Measurements from ENCODE around the gene PLA2G1B.
A peak's percentile ranks its signal among the peaks of the same experiment; 100 is the strongest.

Gene PLA2G1B

DNA sequence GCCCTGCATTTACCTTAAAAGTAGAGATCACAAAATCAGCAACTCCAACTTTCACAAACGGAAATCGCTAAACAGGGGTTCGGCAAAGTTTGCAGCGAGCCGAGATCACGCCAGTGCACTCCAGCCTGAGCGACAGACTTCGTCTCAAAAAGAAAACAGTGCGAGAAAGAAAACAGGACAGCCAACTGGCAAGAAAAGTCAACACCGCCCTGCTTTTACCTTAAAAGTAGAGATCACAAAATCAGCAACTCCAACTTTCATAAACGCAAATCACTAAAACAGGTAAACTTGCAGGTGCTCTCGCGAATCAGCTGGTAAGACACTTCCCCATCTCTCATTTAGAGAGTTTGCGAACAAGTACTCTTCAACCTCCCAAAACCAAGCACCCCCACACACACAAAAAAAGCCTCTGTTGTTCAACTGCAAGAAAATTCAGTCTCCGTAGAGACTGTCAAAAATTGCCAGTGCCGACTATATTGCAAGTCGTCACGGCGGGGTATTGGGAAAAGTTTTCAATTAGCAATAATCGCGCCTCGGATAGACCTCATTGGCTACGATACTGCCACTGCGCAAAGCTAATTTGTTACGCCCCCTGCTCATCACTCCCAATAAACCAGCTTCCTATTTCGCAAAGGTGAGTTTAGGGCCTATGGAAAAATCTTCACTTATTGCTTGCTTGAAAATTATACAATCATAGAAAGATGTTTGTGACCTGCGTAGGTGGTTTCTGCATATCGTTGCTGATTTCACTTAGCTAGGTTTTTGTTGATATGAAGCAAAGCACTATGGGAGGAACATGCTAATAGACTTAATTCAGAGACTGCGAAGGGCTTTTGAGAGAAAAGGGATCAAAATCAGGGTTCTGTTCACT lies 34.7 kb downstream of the PLA2G1B start, which contains the start of gene RNU4-1:
Gene RNU4-1 (minus strand): TSS at position 577 of the 871 bp plus-strand sequence.
- H3K27me3 Mint-ChIP-seq (ENCODE audit: low read depth, poor library complexity) = peaks cover 26% of the 10 kb centered on the region
- no peaks in the 10 kb centered on the region for H3K9me3 Mint-ChIP-seq
- H3K4me1 Mint-ChIP-seq = peaks cover 6% of the 10 kb centered on the region
- peak within 1 kb of the TSS; percentile 64 for H3K27ac Mint-ChIP-seq
- TF ChIP-seq, protein P1, sequence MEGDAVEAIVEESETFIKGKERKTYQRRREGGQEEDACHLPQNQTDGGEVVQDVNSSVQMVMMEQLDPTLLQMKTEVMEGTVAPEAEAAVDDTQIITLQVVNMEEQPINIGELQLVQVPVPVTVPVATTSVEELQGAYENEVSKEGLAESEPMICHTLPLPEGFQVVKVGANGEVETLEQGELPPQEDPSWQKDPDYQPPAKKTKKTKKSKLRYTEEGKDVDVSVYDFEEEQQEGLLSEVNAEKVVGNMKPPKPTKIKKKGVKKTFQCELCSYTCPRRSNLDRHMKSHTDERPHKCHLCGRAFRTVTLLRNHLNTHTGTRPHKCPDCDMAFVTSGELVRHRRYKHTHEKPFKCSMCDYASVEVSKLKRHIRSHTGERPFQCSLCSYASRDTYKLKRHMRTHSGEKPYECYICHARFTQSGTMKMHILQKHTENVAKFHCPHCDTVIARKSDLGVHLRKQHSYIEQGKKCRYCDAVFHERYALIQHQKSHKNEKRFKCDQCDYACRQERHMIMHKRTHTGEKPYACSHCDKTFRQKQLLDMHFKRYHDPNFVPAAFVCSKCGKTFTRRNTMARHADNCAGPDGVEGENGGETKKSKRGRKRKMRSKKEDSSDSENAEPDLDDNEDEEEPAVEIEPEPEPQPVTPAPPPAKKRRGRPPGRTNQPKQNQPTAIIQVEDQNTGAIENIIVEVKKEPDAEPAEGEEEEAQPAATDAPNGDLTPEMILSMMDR (IDR thresholded peaks at IDR 0.05) = no peak
- peak; percentile 69 for DNase-seq
- H3K4me3 Mint-ChIP-seq = no peak within 1 kb of the TSS
- H3K36me3 Mint-ChIP-seq (ENCODE audit: low read depth) = no peaks in the 10 kb centered on the region

DNA sequence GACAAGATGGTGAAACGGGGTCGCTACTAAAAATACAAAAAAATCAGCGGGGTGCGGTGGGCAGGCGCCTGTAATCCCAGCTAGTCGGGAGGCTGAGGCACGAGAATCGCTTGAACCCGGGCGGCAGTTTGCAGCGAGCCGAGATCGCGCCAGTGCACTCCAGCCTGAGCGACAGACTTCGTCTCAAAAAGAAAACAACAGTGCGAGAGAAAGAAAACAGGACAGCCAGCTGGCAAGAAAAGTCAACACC lies 35.2 kb downstream of the PLA2G1B start:
- TF ChIP-seq, protein P1 (IDR thresholded peaks at IDR 0.05) = no peak
- Mint-ChIP-seq H3K36me3 (ENCODE audit: low read depth) (no peaks in the 10 kb centered on the region), H3K4me3 (no peak overlapping the region), H3K27me3 (ENCODE audit: low read depth, poor library complexity) (peaks cover 29% of the 10 kb centered on the region), H3K27ac (no peak overlapping the region), H3K9me3 (no peaks in the 10 kb centered on the region), H3K4me1 (peaks cover 10% of the 10 kb centered on the region)
- DNase-seq = no peak

DNA sequence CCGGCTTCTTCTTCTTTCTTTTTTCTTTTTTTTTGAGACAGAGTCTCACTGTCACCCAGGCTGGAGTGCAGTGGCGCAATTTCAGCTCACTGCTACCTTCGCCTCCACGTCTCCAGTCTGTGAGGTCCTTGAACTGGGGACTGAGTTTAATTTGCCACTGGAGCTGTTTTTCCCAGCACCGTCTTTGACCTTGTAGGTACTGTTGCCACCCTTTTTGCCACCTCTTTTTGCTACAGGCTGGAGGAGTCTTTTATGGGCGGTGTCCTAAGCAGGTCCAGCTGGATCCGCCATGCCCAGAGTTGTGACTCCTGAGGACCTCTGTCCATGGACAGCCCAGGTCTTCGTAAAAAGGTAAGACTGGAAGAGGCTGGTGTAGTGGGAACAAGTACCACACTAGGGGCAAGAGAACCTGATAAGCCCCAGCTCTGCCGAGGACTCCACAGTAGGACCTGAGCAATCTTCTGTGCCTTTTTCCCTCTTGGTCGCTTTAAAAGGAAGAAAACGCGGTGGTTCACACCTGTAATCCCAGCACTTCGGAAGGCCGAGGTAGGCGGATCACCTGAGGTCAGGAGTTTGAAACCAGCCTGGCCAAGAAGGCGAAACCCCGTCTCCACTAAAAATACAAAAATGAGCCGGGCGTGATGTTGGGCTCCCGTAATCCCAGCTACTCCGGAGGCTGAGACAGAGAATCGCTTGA lies 36.8 kb downstream of the PLA2G1B start:
- H3K36me3 Mint-ChIP-seq (ENCODE audit: low read depth) = no peaks in the 10 kb centered on the region
- DNase-seq = peak; percentile 41
- TF ChIP-seq, protein P1 (IDR thresholded peaks at IDR 0.05) = no peak
- H3K27ac Mint-ChIP-seq = no peak overlapping the region
- no peaks in the 10 kb centered on the region for H3K9me3 Mint-ChIP-seq
- no peak overlapping the region for H3K4me3 Mint-ChIP-seq
- peaks cover 19% of the 10 kb centered on the region for H3K4me1 Mint-ChIP-seq
- H3K27me3 Mint-ChIP-seq (ENCODE audit: low read depth, poor library complexity) = peaks cover 37% of the 10 kb centered on the region

DNA sequence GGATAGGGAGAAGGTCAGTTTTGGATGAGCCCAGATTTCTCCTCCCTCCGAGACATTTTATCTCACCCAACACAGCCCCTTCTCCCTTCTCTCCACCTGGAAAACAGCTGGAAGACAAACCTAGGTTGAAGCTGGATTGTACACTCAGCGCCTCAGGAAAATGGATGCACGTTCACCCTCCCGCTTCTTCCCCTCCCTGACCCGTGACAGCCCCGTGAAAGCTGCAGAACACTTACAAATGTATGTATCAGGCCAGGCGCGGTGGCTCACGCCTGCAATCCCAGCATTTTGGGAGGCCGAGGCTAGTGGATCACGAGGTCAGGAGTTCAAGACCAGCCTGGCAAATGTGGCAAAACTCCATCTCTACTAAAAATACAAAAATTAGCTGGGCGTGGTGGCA lies 40.1 kb downstream of the PLA2G1B start:
- no peaks in the 10 kb centered on the region for H3K36me3 Mint-ChIP-seq (ENCODE audit: low read depth)
- H3K27me3 Mint-ChIP-seq (ENCODE audit: low read depth, poor library complexity) = peaks cover 51% of the 10 kb centered on the region
- H3K4me3 Mint-ChIP-seq = no peak overlapping the region

DNA sequence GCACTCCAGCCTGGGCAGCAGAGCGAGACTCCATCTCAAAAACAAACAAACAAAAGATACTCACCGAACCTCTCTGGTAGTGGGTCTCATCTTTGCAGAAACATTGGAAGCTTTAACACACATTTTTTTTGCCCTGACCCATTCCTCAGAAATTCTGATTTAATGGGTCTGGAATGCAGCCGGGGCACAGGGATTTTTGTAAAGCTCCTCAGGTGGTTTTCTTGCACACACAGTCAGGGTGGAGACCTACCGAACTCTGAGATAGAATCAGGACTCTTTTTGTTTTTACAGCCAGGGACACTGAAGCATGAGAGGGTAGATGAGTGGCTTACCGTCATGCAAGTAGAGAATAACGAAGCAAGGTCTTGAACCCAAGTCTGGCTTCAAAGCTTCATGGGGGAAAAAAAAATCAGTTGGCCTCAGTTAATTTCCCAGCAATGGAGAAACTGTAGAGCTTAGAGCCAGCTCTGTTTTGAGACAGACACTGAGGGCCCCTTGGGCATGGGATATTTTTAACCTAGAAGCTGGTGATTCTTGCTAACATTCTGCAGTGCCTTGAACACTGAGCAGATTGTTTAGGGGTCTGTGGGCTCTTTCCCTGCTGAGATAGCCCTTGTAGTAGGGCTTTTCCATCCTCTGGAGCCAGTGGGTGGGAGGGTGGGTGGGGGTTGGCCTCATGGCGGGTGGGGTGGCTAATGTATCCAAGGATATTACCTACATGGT lies 40.6 kb downstream of the PLA2G1B start:
- Mint-ChIP-seq H3K4me1 (peaks cover 19% of the 10 kb centered on the region), H3K27me3 (ENCODE audit: low read depth, poor library complexity) (peaks cover 52% of the 10 kb centered on the region), H3K9me3 (no peaks in the 10 kb centered on the region), H3K4me3 (no peak overlapping the region), H3K36me3 (ENCODE audit: low read depth) (no peaks in the 10 kb centered on the region), H3K27ac (peak overlapping the region; percentile 36)
- TF ChIP-seq, protein P1 (IDR thresholded peaks at IDR 0.05) = no peak
- DNase-seq = no peak

More for the DNA sequence above, 40.1 kb downstream of the PLA2G1B start:
- H3K9me3 Mint-ChIP-seq = no peaks in the 10 kb centered on the region
- TF ChIP-seq, protein P1 (IDR thresholded peaks at IDR 0.05) = no peak
- H3K27ac Mint-ChIP-seq = no peak overlapping the region
- DNase-seq = no peak
- peaks cover 19% of the 10 kb centered on the region for H3K4me1 Mint-ChIP-seq
